ENCODE results near the gene ADAMTS16.

DNA sequence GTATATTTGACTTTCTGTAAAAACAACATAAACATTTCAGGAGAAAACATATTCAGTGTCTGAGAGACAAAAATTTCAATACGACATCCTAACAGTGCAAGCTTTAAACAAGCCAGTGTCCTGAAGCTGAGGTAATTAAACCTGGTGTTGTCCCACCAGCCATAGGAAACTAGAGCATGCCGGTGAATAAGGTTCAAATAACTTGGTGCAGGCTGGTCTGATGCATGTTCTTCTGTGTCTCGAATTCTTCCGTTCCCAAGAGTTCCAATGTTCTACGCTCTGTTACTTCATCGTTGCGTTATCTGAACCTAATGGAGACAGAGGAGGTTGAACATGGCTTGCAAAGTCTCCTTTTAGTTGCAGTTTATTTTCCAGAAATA, 48.9 kb downstream of the ADAMTS16 start:
- no peak for TF ChIP-seq POLR2A (IDR thresholded peaks at IDR 0.05; ENCODE audit: low read depth, low read length)
- no peak for TF ChIP-seq CTCF (IDR thresholded peaks at IDR 0.05; ENCODE audit: extremely low read depth in 1 of 2, insufficient read depth in 1 of 2, low read depth in 1 of 2, low read length in 2 of 2)
- TF ChIP-seq, protein P1, sequence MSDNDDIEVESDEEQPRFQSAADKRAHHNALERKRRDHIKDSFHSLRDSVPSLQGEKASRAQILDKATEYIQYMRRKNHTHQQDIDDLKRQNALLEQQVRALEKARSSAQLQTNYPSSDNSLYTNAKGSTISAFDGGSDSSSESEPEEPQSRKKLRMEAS (IDR thresholded peaks at IDR 0.05; ENCODE audit: insufficient read depth, insufficient read length), result no peak
- TF ChIP-seq POLR2AphosphoS5 (IDR thresholded peaks at IDR 0.05; ENCODE audit: insufficient read depth, low read depth, low read length), result no peak
- no peak for TF ChIP-seq JUN (IDR thresholded peaks at IDR 0.05; ENCODE audit: borderline replicate concordance, insufficient read depth, insufficient read length, low read depth)
- TF ChIP-seq EZH2 (IDR thresholded peaks at IDR 0.05; ENCODE audit: borderline replicate concordance, low read depth, low read length, severe bottlenecking), result no peak

Measured in endothelial cell of umbilical vein (primary cell).